Smooth muscle cell (in vitro differentiated cells): ENCODE data around the gene DLX4. TPM values are rescaled to one million over a fixed set of nuclear protein-coding genes. Genes with fewer than 3 reads are reported as not detected.

Experiments used
- DNase-seq: peaks from one replicate; lab custom pipeline; 2025; ENCODE audit not compliant: unreplicated experiment; lab: John Stamatoyannopoulos, UW
- H2AFZ ChIP-seq: fragments of 200-600 bp; sonication (generic); 2 replicates; pipeline ENCODE4 v1.6.0; 2016; ENCODE audit warnings: antibody characterized with exemption, low read depth, mild to moderate bottlenecking
- H3F3A ChIP-seq: fragments of 200-600 bp; sonication (generic); 2 replicates; pipeline ENCODE4 v1.6.0; 2017; ENCODE audit warnings: antibody characterized with exemption, low read depth
- H3K27ac ChIP-seq: fragments of 200-600 bp; sonication (generic); 2 replicates; pipeline ENCODE4 v1.5.1; 2016; ENCODE audit warnings: low read depth, mild to moderate bottlenecking
- H3K27me3 ChIP-seq: fragments of 200-600 bp; sonication (generic); 2 replicates; pipeline ENCODE4 v1.6.1; 2016; ENCODE audit warnings: low read depth, mild to moderate bottlenecking
- H3K36me3 ChIP-seq: fragments of 200-600 bp; sonication (generic); 2 replicates; pipeline ENCODE4 v1.5.1; 2016; ENCODE audit warnings: low read depth
- H3K4me1 ChIP-seq: fragments of 200-600 bp; sonication (generic); 2 replicates; pipeline ENCODE4 v1.5.1; 2016; ENCODE audit warnings: low read depth
- H3K4me2 ChIP-seq: fragments of 200-600 bp; sonication (generic); 2 replicates; pipeline ENCODE4 v1.6.0; 2016; ENCODE audit warnings: mild to moderate bottlenecking
- H3K4me3 ChIP-seq: fragments of 200-600 bp; sonication (generic); 2 replicates; pipeline ENCODE4 v1.5.1; 2016; ENCODE audit warnings: mild to moderate bottlenecking
- H3K79me2 ChIP-seq: fragments of 200-600 bp; sonication (generic); 2 replicates; pipeline ENCODE4 v1.6.0; 2016; ENCODE audit warnings: low read depth, mild to moderate bottlenecking
- H3K9ac ChIP-seq: fragments of 200-600 bp; sonication (generic); 2 replicates; pipeline ENCODE4 v1.6.0; 2016; ENCODE audit warnings: low read depth
- H3K9me3 ChIP-seq: fragments of 200-600 bp; sonication (generic); replicated peaks from 2 replicates; pipeline ENCODE4 v1.5.1; 2016; ENCODE audit warnings: low read depth
- H4K20me1 ChIP-seq: fragments of 200-600 bp; sonication (generic); 2 replicates; pipeline ENCODE4 v1.6.0; 2016; ENCODE audit warnings: low read depth
- WGBS: methylation state at CpG from one replicate; pipeline ENCODE4 v1.1.7; 2016; ENCODE audit warnings: low lambda C conversion rate; 5-methylcytosine and 5-hydroxymethylcytosine counted together
- polyA plus RNA-seq: library from polyadenylated mRNA; unstranded; fragments of >200 nt; fragmentation: Nextera tagmentation; extraction: Ambion mirVana; gene quantifications from 2 replicates; pipeline ENCODE4 v1.2.1, GENCODE V29; 2016
- total RNA-seq: library from RNA; depleted of rRNA; stranded (reverse); fragments of >200 nt; gene quantifications from 2 replicates; pipeline ENCODE4 v1.2.3, GENCODE V29; 2014
- TF ChIP-seq, protein P1 (sequence below): fragments of 200-600 bp; sonication (generic); IDR thresholded peaks from 2 replicates; pipeline ENCODE4 v1.5.1; 2017; ENCODE audit warnings: borderline replicate concordance, mild to moderate bottlenecking, antibody characterized with exemption; ENCODE audit not compliant: insufficient read depth, poor library complexity, severe bottlenecking

DLX4 gene
- total and polyA plus RNA-seq, 2 experiments from 2014 or later = 0.19 TPM; not detected in 1

DNA sequence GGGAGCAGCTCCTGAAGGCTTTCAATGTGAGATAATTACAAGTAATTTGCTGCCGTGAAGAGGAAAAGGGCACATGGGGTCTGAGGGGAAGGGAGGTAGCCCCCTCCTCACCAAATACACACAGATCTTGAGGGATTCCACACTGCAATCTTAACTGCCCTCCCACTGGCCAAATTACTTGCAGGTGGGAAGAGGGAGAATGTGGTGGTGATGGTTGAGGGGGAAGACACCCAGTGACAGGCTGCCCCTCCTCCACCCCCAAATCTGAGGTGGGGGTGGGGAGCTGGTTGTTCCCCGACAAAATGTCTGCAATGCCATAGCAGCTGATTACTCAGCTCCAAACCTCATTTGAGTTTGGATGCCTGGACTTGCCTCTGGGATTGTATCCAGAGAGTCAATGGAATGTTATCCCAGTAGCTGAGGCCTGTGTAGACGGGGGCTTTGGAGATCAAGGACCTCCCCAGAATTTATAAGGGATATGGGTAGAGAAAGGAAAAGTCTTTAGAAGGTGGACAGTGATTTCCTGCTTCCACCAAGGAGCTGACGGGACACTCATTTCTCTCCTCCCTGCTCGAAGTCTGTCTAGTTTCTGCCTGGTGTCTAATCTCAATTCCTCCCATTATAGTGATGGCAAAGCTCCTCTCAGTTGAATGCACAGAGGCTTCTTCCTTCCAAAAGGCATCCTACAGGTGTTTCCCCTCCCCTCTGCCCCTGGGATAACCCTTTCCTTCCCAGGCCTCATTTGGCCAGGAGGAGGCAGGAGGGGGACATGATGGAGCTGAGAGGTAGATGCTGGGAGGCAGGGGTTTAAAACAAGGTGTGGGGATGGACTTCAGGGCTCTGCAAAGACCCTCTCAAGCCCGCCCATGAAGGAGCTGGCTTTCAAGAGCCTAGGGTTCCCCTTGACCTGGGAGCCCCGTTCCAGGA, 8.7 kb downstream of the DLX4 start:
- Histone ChIP-seq H2AFZ (no peak overlapping the region), H3K79me2 (no peaks in the 10 kb centered on the region), H3K9me3 (no peaks in the 10 kb centered on the region), H3K27ac (no peak overlapping the region), H3K4me2 (no peak overlapping the region), H3K36me3 (no peaks in the 10 kb centered on the region), H4K20me1 (no peaks in the 10 kb centered on the region), H3K4me3 (no peak overlapping the region), H3K4me1 (peaks cover 41% of the 10 kb centered on the region), H3F3A (peaks cover 6% of the 10 kb centered on the region), H3K27me3 (peaks cover 27% of the 10 kb centered on the region), H3K9ac (no peak overlapping the region)
- no peak for DNase-seq
- 52% methylated on average over 7 of the region's 7 CpGs for WGBS
- TF ChIP-seq, protein P1, sequence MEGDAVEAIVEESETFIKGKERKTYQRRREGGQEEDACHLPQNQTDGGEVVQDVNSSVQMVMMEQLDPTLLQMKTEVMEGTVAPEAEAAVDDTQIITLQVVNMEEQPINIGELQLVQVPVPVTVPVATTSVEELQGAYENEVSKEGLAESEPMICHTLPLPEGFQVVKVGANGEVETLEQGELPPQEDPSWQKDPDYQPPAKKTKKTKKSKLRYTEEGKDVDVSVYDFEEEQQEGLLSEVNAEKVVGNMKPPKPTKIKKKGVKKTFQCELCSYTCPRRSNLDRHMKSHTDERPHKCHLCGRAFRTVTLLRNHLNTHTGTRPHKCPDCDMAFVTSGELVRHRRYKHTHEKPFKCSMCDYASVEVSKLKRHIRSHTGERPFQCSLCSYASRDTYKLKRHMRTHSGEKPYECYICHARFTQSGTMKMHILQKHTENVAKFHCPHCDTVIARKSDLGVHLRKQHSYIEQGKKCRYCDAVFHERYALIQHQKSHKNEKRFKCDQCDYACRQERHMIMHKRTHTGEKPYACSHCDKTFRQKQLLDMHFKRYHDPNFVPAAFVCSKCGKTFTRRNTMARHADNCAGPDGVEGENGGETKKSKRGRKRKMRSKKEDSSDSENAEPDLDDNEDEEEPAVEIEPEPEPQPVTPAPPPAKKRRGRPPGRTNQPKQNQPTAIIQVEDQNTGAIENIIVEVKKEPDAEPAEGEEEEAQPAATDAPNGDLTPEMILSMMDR = no peak

DNA sequence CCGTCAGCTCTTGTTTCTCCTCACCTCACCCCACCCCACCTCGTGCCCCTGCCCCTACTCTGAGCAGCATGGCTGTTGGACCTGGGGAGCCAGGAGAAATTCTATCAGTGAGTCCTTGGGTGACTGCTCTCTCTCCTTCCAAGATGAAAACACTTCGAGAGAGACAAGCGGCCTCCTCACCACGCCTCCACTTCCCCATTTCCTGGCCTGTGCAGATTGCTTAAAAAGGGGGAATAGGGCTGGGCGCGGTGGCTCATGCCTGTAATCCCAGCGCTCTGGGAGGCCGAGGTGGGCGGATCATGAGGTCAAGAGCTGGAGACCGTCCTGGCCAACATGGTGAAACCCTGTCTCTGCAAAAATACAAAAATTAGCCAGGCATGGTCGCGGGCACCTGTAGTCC, 9.5 kb downstream of the DLX4 start:
- no peaks in the 10 kb centered on the region for H3K79me2 ChIP-seq
- no peak for DNase-seq
- no peak overlapping the region for H3K9ac ChIP-seq
- H3K36me3 ChIP-seq = no peaks in the 10 kb centered on the region
- no peaks in the 10 kb centered on the region for H3K9me3 ChIP-seq
- no peak overlapping the region for H3K27ac ChIP-seq
- H3F3A ChIP-seq = peaks cover 6% of the 10 kb centered on the region
- H3K27me3 ChIP-seq = peaks cover 19% of the 10 kb centered on the region
- H4K20me1 ChIP-seq = no peaks in the 10 kb centered on the region
- no peak overlapping the region for H3K4me3 ChIP-seq
- peaks cover 40% of the 10 kb centered on the region for H3K4me1 ChIP-seq
- no peak overlapping the region for H2AFZ ChIP-seq
- TF ChIP-seq, protein P1 = no peak
- H3K4me2 ChIP-seq = no peak overlapping the region
- 64% methylated on average over 13 of the region's 13 CpGs for WGBS

DNA sequence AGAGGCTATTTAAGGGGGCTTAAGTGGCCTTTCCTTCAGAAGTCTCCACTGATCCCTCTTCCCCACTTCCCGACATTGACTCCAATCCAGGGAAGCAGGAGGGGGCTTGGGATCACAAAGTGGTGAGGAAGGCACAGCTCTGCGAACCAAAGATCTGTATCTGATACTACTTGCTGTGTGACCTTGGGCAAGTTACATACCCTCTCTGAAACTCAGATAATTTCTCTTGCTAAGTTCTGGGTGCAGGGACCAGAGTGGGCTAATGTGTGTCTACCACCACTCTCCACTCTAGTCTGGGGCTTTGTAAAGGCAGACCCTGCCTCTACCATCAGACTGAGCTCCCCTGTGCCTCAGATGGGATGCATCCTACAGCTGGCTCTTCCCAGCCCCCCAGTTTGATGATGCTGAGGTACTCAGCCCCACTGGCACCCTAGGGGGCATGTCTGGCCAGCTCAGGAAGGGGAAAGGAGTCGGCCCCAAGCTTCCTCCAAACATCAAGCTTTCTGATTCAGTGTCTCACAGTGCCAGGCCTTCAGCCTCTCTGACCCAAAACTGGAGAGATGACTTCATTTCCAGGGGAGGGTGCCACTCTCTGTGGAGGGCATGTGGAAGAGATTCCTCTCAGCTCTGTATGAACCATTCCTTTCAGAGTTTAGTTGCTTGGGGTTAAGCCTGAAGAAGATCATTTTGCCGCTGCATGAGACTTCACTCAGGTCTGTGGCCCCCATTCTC, 10.9 kb downstream of the DLX4 start:
- H3K4me2 ChIP-seq = no peak overlapping the region
- no peak overlapping the region for H3K4me3 ChIP-seq
- H3K27me3 ChIP-seq = peaks cover 5% of the 10 kb centered on the region

More for the DNA sequence above, 10.9 kb downstream of the DLX4 start:
- Histone ChIP-seq H3F3A (peaks cover 6% of the 10 kb centered on the region), H3K79me2 (no peaks in the 10 kb centered on the region), H2AFZ (no peak overlapping the region), H3K9ac (no peak overlapping the region), H4K20me1 (no peaks in the 10 kb centered on the region), H3K27ac (no peak overlapping the region), H3K4me1 (peaks cover 40% of the 10 kb centered on the region), H3K9me3 (no peaks in the 10 kb centered on the region), H3K36me3 (no peaks in the 10 kb centered on the region)
- WGBS = 80% methylated on average over 4 of the region's 4 CpGs
- TF ChIP-seq, protein P1 = no peak
- DNase-seq = no peak
